ENCODE data around the gene COX5A.
"Not testable (repeated sequence)": the region's sequence is repeated elsewhere in the genome, so short reads cannot be mapped to it uniquely, and the experiment has no call there.

The COX5A gene

GRCh38 chr15:74902295-74903075 is 35.4 kb downstream of the COX5A start:
- no peak for FAIRE-seq
- DNase-seq (ENCODE audit: low spot score), result no peak

GRCh38 chr15:74901612-74902063 is 36.2 kb downstream of the COX5A start:
- DNase-seq (ENCODE audit: low spot score) (peak; percentile 31), FAIRE-seq (no peak)

- DNase-seq (ENCODE audit: low spot score) (no peak), FAIRE-seq (no peak)
Observed at GRCh38 chr15:74897300-74897701, 40.6 kb downstream of the COX5A start.

- no peak for DNase-seq (ENCODE audit: low spot score)
- FAIRE-seq, result no peak
Observed at GRCh38 chr15:74896316-74896715, 41.6 kb downstream of the COX5A start.

GRCh38 chr15:74895830-74896229 is 42.0 kb downstream of the COX5A start:
- DNase-seq (ENCODE audit: low spot score) (no peak), FAIRE-seq (no peak)

GRCh38 chr15:74894383-74894782 is 43.5 kb downstream of the COX5A start:
- DNase-seq (ENCODE audit: low spot score); FAIRE-seq: not testable (repeated sequence)

- DNase-seq (ENCODE audit: low spot score) (no peak), FAIRE-seq (no peak)
Observed at GRCh38 chr15:74893627-74894026, 44.2 kb downstream of the COX5A start.

- FAIRE-seq, result no peak
- no peak for DNase-seq (ENCODE audit: low spot score)
Observed at GRCh38 chr15:74892931-74893330, 44.9 kb downstream of the COX5A start.

GRCh38 chr15:74892313-74892712 is 45.6 kb downstream of the COX5A start:
- FAIRE-seq, result no peak

GRCh38 chr15:74891469-74891868 is 46.4 kb downstream of the COX5A start:
- DNase-seq (ENCODE audit: low spot score) (no peak), FAIRE-seq (no peak)

More at GRCh38 chr15:74892313-74892712, 45.6 kb downstream of the COX5A start:
- DNase-seq (ENCODE audit: low spot score), result no peak

GRCh38 chr15:74890665-74890960 is 47.3 kb downstream of the COX5A start:
- FAIRE-seq (no peak), DNase-seq (ENCODE audit: low spot score) (no peak)

GRCh38 chr15:74889883-74890664 is 47.8 kb downstream of the COX5A start, which contains the start of gene MPI:
Gene MPI (plus strand): TSS chr15:74890042. CDS start chr15:74890074, 32 bp downstream.
- FAIRE-seq (no peak), DNase-seq (ENCODE audit: low spot score) (peak; percentile 41)

- FAIRE-seq (no peak), DNase-seq (ENCODE audit: low spot score) (no peak)
Observed at GRCh38 chr15:74889390-74889882, 48.4 kb downstream of the COX5A start.

- FAIRE-seq (no peak), DNase-seq (ENCODE audit: low spot score) (no peak)
Observed at GRCh38 chr15:74888716-74889115, 49.2 kb downstream of the COX5A start.

- not testable (repeated sequence) for FAIRE-seq
Observed at GRCh38 chr15:74887537-74888193, 50.2 kb downstream of the COX5A start.

GRCh38 chr15:74885461-74885860 is 52.4 kb downstream of the COX5A start:
- FAIRE-seq, result no peak

More at GRCh38 chr15:74887537-74888193, 50.2 kb downstream of the COX5A start:
- not testable (repeated sequence) for DNase-seq (ENCODE audit: low spot score)

GRCh38 chr15:74884428-74885223 is 53.2 kb downstream of the COX5A start:
- no peak for FAIRE-seq
- no peak for DNase-seq (ENCODE audit: low spot score)

More at GRCh38 chr15:74885461-74885860, 52.4 kb downstream of the COX5A start:
- DNase-seq (ENCODE audit: low spot score), result no peak

GRCh38 chr15:74882528-74882927 is 55.3 kb downstream of the COX5A start:
- FAIRE-seq (no peak), DNase-seq (ENCODE audit: low spot score) (no peak)

GRCh38 chr15:74878273-74878672 is 59.6 kb downstream of the COX5A start:
- no peak for DNase-seq (ENCODE audit: low spot score)
- FAIRE-seq, result no peak

- no peak for FAIRE-seq
- DNase-seq (ENCODE audit: low spot score), result no peak
Observed at GRCh38 chr15:74873756-74874424, 64.0 kb downstream of the COX5A start.
